Lung (tissue), 12 donors: ENCODE results near the gene COX4I1. TPM values are rescaled to one million over a fixed set of nuclear protein-coding genes. Genes with fewer than 3 reads are reported as not detected.

ENCODE experiments used
- ATAC-seq: fragments of 200-7000 bp; cut with Tn5 transposase; one replicate; pipeline ENCODE4 v1.9.1; 2020; ENCODE audit warnings: moderate number of reproducible peaks; ENCODE audit not compliant: insufficient read depth, low FRiP score
- DNase-seq, 3 donors: peaks; one replicate each; pipeline ENCODE4 v3.0.0-alpha.2; 2013 to 2017
- H3K27ac ChIP-seq, 2 donors: one replicate each; pipeline ENCODE4 v1.5.1; 2013; ENCODE audit warnings: mild to moderate bottlenecking in 2 of 2, moderate library complexity in 2 of 2, control low read depth in 1 of 2, inconsistent platforms in 1 of 2, low read depth in 1 of 2, low read length in 1 of 2
- H3K27me3 ChIP-seq, 3 donors: one replicate each; pipeline ENCODE4 v1.5.1; 2013; ENCODE audit warnings: low read length in 2 of 3; ENCODE audit not compliant: control insufficient read depth in 3 of 3, insufficient read depth in 3 of 3
- H3K36me3 ChIP-seq, 4 donors: one replicate each; pipeline ENCODE4 v1.5.1; 2013; ENCODE audit warnings: low read length in 4 of 4, mild to moderate bottlenecking in 1 of 4, moderate library complexity in 1 of 4; ENCODE audit not compliant: control insufficient read depth in 4 of 4, insufficient read depth in 4 of 4
- H3K4me1 ChIP-seq, 5 donors: one replicate each; pipeline ENCODE4 v1.5.1; 2013; ENCODE audit warnings: low read length in 5 of 5, mild to moderate bottlenecking in 2 of 5, moderate library complexity in 1 of 5; ENCODE audit not compliant: control insufficient read depth in 5 of 5, insufficient read depth in 5 of 5
- H3K4me3 ChIP-seq: one replicate; pipeline ENCODE4 v1.5.1; 2013; ENCODE audit warnings: mild to moderate bottlenecking, control low read depth, moderate library complexity
- H3K9ac ChIP-seq, 2 donors: one replicate each; pipeline ENCODE4 v1.5.1; 2013; ENCODE audit warnings: low read length in 2 of 2, control low read depth in 1 of 2; ENCODE audit not compliant: insufficient read depth in 1 of 2
- H3K9me3 ChIP-seq, 4 donors: one replicate each; pipeline ENCODE4 v1.5.1; 2013; ENCODE audit warnings: low read length in 3 of 4, mild to moderate bottlenecking in 1 of 4, moderate library complexity in 1 of 4; ENCODE audit not compliant: control insufficient read depth in 4 of 4, insufficient read depth in 3 of 4
- WGBS, 2 donors: extraction: QIAGEN DNeasy Blood & Tissue Kit; methylation state at CpG; one replicate each; pipeline ENCODE4 v1.1.7; 2013; 5-methylcytosine and 5-hydroxymethylcytosine counted together
- polyA plus RNA-seq, 2 donors: library from polyadenylated mRNA; stranded (reverse); fragments of 200-250 nt; gene quantifications; one replicate each; pipeline ENCODE4 v1.2.1, GENCODE V29; 2013
- total RNA-seq, 2 donors: library from RNA; depleted of rRNA in 1 of 2; stranded (reverse); fragments of >200 nt in 1 of 2; gene quantifications; one replicate each; pipeline ENCODE4 v1.2.1, GENCODE V29; 2014 to 2021
- TF ChIP-seq, protein P1 (sequence below): IDR thresholded peaks from 2 replicates; pipeline ENCODE4 v1.5.1; 2012; ENCODE audit warnings: mild to moderate bottlenecking; ENCODE audit errors: control extremely low read depth, extremely low read depth
- donor health status: control.
- donor health status: control.
- donor health status: Bipolar disorder and iron deficiency.
- donor health status: healthy.
- donor health status: DM: yes; HTN: yes; CAD: no.

Gene COX4I1
- total and polyA plus RNA-seq, 4 donors = 243 to 1,291 (median 532) TPM

DNA sequence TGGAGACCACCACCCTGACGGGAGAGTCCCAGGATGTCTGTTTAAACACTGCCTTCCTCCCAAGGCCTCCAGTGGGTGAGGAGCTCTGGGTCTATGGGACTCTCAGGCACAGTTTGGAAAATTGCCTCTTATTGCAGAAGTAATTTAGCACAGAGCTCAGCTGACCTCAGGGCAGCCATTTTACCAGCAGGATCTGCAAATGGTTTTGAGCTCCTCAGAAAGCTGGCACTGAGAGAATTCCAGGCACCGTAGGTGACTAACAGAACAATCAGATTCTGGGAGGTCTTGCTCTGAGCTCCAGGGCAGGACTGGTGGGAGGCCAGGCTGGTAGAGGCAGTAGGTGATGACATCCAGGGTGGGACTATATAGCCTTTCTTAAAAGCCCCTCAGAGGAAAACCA, 31.3 kb upstream of the COX4I1 start:
- no peaks in the 10 kb centered on the region for H3K36me3 ChIP-seq
- no peak for ATAC-seq
- no peak overlapping the region for H3K27ac ChIP-seq
- no peaks in the 10 kb centered on the region for H3K9me3 ChIP-seq
- TF ChIP-seq, protein P1, sequence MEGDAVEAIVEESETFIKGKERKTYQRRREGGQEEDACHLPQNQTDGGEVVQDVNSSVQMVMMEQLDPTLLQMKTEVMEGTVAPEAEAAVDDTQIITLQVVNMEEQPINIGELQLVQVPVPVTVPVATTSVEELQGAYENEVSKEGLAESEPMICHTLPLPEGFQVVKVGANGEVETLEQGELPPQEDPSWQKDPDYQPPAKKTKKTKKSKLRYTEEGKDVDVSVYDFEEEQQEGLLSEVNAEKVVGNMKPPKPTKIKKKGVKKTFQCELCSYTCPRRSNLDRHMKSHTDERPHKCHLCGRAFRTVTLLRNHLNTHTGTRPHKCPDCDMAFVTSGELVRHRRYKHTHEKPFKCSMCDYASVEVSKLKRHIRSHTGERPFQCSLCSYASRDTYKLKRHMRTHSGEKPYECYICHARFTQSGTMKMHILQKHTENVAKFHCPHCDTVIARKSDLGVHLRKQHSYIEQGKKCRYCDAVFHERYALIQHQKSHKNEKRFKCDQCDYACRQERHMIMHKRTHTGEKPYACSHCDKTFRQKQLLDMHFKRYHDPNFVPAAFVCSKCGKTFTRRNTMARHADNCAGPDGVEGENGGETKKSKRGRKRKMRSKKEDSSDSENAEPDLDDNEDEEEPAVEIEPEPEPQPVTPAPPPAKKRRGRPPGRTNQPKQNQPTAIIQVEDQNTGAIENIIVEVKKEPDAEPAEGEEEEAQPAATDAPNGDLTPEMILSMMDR = no peak
- 68 to 73% methylated on average over 2 of the region's 2 CpGs for WGBS, 2 donors
- no peak overlapping the region for H3K4me3 ChIP-seq
- H3K4me1 ChIP-seq = no peaks in the 10 kb centered on the region
- DNase-seq = no peak
- H3K9ac ChIP-seq = no peak overlapping the region
- no peaks in the 10 kb centered on the region for H3K27me3 ChIP-seq

- WGBS, 2 donors = 94 to 97% methylated on average over 6 of the region's 6 CpGs
- H3K27me3 ChIP-seq = no peaks in the 10 kb centered on the region
- no peak overlapping the region for H3K9ac ChIP-seq
- no peak overlapping the region for H3K4me3 ChIP-seq
- H3K27ac ChIP-seq = no peak overlapping the region
- peaks cover 0 to 4% (median 0%) of the 10 kb centered on the region in 4 donors for H3K36me3 ChIP-seq
- no peaks in the 10 kb centered on the region for H3K9me3 ChIP-seq
- DNase-seq (no peak), ATAC-seq (no peak)
- TF ChIP-seq, protein P1 = no peak
- H3K4me1 ChIP-seq = no peaks in the 10 kb centered on the region
Observed at GRCh38 chr16:85770741-85771140, 28.8 kb upstream of the COX4I1 start.

DNA sequence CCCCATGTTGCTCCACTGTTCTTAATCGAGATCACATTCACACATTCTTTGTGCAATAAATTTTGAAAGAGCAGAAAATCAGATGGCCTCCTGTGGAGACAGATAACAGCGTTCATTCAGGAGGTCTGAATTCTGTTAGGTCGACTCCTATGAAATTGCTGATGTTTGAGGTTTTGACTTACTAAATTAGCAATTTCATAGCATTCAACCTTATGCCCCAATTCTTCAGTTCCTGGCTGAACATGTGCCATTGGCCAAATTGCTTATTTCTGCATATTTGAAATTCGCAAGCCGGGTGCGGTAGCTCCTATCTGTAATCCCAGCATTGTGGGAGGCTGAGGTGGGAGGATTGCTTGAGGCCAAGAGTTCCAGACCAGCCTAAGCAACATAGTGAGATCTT, 26.5 kb upstream of the COX4I1 start:
- peaks cover under 1 to 8% (median under 1%) of the 10 kb centered on the region in 4 donors for H3K36me3 ChIP-seq
- H3K27ac ChIP-seq = no peak overlapping the region
- TF ChIP-seq, protein P1 = no peak
- H3K9me3 ChIP-seq = no peaks in the 10 kb centered on the region
- no peak overlapping the region for H3K9ac ChIP-seq
- H3K27me3 ChIP-seq = no peaks in the 10 kb centered on the region
- DNase-seq (no peak), ATAC-seq (no peak)
- WGBS, 2 donors = 95 to 98% methylated on average over 6 of the region's 6 CpGs
- H3K4me3 ChIP-seq = no peak overlapping the region
- no peaks in the 10 kb centered on the region for H3K4me1 ChIP-seq

- no peak overlapping the region for H3K9ac ChIP-seq
- H3K27me3 ChIP-seq = no peaks in the 10 kb centered on the region
- ATAC-seq (no peak), DNase-seq (no peak)
- 79 to 81% methylated on average over 6 of the region's 6 CpGs for WGBS, 2 donors
- peaks cover 0 to 2% (median 0%) of the 10 kb centered on the region in 5 donors for H3K4me1 ChIP-seq
- TF ChIP-seq, protein P1 = no peak
- no peaks in the 10 kb centered on the region for H3K9me3 ChIP-seq
- H3K27ac ChIP-seq = no peak overlapping the region
- no peak overlapping the region for H3K4me3 ChIP-seq
- H3K36me3 ChIP-seq = peaks cover 3 to 11% (median 8%) of the 10 kb centered on the region in 4 donors
Observed at GRCh38 chr16:85774136-85774535, 25.4 kb upstream of the COX4I1 start.
